ENCODE results near the gene GLYATL2. TPM values are rescaled to one million over a fixed set of nuclear protein-coding genes. Genes with fewer than 3 reads are reported as not detected.

The GLYATL2 gene, protein sequence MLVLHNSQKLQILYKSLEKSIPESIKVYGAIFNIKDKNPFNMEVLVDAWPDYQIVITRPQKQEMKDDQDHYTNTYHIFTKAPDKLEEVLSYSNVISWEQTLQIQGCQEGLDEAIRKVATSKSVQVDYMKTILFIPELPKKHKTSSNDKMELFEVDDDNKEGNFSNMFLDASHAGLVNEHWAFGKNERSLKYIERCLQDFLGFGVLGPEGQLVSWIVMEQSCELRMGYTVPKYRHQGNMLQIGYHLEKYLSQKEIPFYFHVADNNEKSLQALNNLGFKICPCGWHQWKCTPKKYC
- 0.81 and 1.1 TPM in 2 replicates for polyA plus RNA-seq (2011; rRNA removed)
- 0.83 and 1.1 TPM in 2 replicates for polyA minus RNA-seq (2011; rRNA and poly(A)+ RNA removed)

DNA sequence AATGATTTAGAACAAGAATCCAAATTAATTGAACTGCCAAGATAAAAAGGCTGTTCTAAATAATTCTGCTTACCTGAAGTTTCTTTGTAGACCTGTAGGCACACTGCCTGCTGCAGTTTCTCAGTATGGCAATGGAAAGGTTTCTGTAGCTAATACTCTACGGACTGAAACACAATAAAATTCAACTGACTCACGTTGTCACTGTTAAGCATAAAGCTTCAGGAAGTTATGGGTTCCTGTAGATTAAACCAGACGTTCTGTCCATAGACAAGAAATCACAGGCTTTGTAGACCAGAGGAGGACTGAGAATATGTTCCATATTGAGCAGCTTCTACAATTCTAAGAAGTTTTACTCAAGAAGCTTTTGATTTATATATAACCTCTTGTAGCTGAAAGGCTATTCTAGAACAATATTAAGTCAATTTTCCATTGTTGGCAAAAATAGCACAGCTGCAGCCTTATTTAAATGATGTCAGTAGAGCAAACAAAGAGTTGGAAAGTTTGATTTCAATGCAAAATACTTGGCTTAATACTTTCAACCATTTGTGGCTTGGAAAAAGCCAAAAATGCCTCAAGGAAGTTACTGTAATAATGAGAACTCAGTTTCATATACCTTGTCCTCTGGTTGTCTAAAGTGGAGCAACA lies at the start of gene GLYATL2:
Gene GLYATL2 (minus strand): TSS at position 344 of the 645 bp plus-strand sequence. CDS start 5,092 bp downstream, outside the sequence.
- TF ChIP-seq, protein P1, sequence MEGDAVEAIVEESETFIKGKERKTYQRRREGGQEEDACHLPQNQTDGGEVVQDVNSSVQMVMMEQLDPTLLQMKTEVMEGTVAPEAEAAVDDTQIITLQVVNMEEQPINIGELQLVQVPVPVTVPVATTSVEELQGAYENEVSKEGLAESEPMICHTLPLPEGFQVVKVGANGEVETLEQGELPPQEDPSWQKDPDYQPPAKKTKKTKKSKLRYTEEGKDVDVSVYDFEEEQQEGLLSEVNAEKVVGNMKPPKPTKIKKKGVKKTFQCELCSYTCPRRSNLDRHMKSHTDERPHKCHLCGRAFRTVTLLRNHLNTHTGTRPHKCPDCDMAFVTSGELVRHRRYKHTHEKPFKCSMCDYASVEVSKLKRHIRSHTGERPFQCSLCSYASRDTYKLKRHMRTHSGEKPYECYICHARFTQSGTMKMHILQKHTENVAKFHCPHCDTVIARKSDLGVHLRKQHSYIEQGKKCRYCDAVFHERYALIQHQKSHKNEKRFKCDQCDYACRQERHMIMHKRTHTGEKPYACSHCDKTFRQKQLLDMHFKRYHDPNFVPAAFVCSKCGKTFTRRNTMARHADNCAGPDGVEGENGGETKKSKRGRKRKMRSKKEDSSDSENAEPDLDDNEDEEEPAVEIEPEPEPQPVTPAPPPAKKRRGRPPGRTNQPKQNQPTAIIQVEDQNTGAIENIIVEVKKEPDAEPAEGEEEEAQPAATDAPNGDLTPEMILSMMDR (IDR thresholded peaks at IDR 0.05; ENCODE audit: low read depth, low read length): no peak
- Histone ChIP-seq H3K27me3 (ENCODE audit: control insufficient read depth, insufficient read depth, low read length) (no peaks in the 10 kb centered on the region), H3K9me3 (ENCODE audit: control insufficient read depth, insufficient read depth, low read length) (no peaks in the 10 kb centered on the region), H3K27ac (ENCODE audit: low read depth, low read length) (no peak within 1 kb of the TSS), H3K4me3 (ENCODE audit: low read depth, low read length) (no peak within 1 kb of the TSS)
- ChIA-PET POLR2A (no interaction called here), CTCF (interaction anchor here (1.1 kb wide), 1 partner anchor 214 kb away, joined by 3 read pairs; no protein-coding TSS in a partner anchor)
- DNase-seq (ENCODE audit: low read depth, low spot score): no peak

DNA sequence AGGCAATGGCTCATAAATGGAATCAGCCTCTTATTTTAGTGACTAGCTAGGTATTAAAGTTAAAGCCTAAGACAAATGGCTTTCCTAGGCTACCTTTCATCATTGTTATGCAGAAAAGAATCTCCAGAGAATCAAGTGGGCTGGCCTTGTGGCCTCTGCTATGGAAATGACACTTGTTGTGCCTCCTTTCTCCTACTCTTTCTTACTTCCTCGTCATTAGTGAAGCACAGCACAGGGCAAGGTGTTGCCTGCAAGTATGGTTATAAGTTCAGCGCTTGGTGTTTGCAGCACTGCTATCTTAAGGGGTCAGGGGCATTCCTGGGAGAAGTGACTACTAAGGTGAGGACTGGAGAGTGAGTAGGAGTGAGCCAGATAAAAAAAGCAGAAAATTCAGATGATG lies 49.4 kb upstream of the GLYATL2 start:
- TF ChIP-seq, protein P1 (IDR thresholded peaks at IDR 0.05; ENCODE audit: low read depth, low read length): no peak
- Histone ChIP-seq H3K27me3 (ENCODE audit: control insufficient read depth, insufficient read depth, low read length) (no peaks in the 10 kb centered on the region), H3K9me3 (ENCODE audit: control insufficient read depth, insufficient read depth, low read length) (no peaks in the 10 kb centered on the region), H3K27ac (ENCODE audit: low read depth, low read length) (no peak overlapping the region), H3K4me3 (ENCODE audit: low read depth, low read length) (no peak overlapping the region)
- CTCF ChIA-PET: interaction anchor here (0.6 kb wide), 1 partner anchor 931 kb away, joined by 3 read pairs; no protein-coding TSS in a partner anchor
- POLR2A ChIA-PET: no interaction called here
- DNase-seq (ENCODE audit: low read depth, low spot score): no peak

DNA sequence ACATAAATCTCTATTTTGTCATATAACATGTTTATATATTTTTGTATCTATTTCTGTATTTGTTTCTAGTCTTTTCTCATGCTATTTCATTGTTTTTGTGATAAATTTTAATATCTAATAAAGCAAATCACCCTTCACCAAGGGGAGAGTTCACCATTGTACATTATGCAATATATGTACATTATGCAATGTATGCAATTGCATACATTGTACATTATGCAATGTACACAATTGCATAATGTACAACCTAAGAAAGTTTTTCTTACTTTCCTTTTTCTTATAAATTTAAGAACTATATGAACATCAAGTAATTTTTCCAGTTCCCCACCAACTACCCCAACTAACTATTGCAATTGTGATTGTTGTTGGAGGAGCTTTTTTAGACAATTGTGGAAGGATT lies 44.1 kb upstream of the GLYATL2 start:
- no peaks in the 10 kb centered on the region for H3K27me3 ChIP-seq (ENCODE audit: control insufficient read depth, insufficient read depth, low read length)
- TF ChIP-seq, protein P1 (IDR thresholded peaks at IDR 0.05; ENCODE audit: low read depth, low read length): no peak
- ChIA-PET CTCF (interaction anchor here (1.5 kb wide), 1 partner anchor 12 kb away, joined by 7 read pairs; no protein-coding TSS in a partner anchor), POLR2A (no interaction called here)
- no peak overlapping the region for H3K4me3 ChIP-seq (ENCODE audit: low read depth, low read length)
- no peaks in the 10 kb centered on the region for H3K9me3 ChIP-seq (ENCODE audit: control insufficient read depth, insufficient read depth, low read length)
- no peak for DNase-seq (ENCODE audit: low read depth, low spot score)
- no peak overlapping the region for H3K27ac ChIP-seq (ENCODE audit: low read depth, low read length)

DNA sequence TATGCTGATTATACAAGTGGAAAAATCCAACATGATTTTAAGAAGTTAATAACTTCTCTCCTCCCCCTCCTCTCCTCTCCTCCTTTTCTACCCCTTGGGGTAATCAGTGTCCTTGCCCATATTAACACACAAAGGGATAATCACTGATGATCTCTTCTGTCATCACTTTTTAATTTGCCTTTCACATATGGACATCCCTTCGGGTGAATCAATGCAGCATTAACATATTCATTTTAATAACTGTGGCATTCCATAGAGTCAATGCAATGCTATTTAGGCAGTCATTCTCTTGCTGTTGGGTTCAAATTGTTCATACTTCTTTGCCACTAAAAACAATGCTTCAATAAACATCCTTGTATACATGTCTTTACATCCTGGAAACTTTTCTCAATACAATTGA lies 42.9 kb upstream of the GLYATL2 start:
- DNase-seq (ENCODE audit: low read depth, low spot score): no peak
- Histone ChIP-seq H3K9me3 (ENCODE audit: control insufficient read depth, insufficient read depth, low read length) (no peaks in the 10 kb centered on the region), H3K27ac (ENCODE audit: low read depth, low read length) (no peak overlapping the region), H3K4me3 (ENCODE audit: low read depth, low read length) (no peak overlapping the region), H3K27me3 (ENCODE audit: control insufficient read depth, insufficient read depth, low read length) (no peaks in the 10 kb centered on the region)
- TF ChIP-seq, protein P1 (IDR thresholded peaks at IDR 0.05; ENCODE audit: low read depth, low read length): no peak
- ChIA-PET POLR2A (no interaction called here), CTCF (no interaction called here)

DNA sequence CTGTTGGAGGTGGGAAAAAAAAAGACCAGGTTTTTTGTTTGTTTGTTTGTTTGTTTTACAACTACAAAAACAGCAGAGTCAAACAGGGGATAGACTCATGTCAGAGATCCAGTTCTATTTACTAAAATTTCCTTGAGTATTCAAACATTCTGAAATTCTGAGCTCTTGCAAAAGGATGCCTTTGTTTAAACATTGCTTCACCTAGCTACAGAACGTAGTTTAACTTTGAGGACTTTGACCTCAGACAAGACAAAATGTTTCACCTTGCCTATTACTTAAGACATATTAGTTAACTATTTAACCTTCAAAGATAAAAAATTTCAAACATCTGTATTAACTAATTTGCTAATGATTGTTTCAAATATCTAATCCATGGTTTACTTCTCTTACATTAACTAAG lies 36.1 kb upstream of the GLYATL2 start:
- CTCF ChIA-PET: interaction anchor here (0.6 kb wide), 1 partner anchor 29 kb away, joined by 3 read pairs; no protein-coding TSS in a partner anchor
- H3K9me3 ChIP-seq (ENCODE audit: control insufficient read depth, insufficient read depth, low read length): peaks cover 6% of the 10 kb centered on the region
- POLR2A ChIA-PET: no interaction called here
- no peak for DNase-seq (ENCODE audit: low read depth, low spot score)
- no peak overlapping the region for H3K4me3 ChIP-seq (ENCODE audit: low read depth, low read length)
- TF ChIP-seq, protein P1 (IDR thresholded peaks at IDR 0.05; ENCODE audit: low read depth, low read length): no peak
- H3K27ac ChIP-seq (ENCODE audit: low read depth, low read length): no peak overlapping the region
- H3K27me3 ChIP-seq (ENCODE audit: control insufficient read depth, insufficient read depth, low read length): no peaks in the 10 kb centered on the region

Measured in AG04450 (cell line).